Measurements from ENCODE around the gene GNPNAT1. TPM values are rescaled to one million over a fixed set of nuclear protein-coding genes. Genes with fewer than 3 reads are reported as not detected.

The GNPNAT1 gene
- total RNA-seq, 1 experiment from 2014 or later = 44.5 TPM

- ATAC-seq (no peak; the same call in 1 of the 2 replicates), DNase-seq (no peak)
- Histone ChIP-seq H3K9ac (ENCODE audit: low read length) (no peak overlapping the region), H3K4me1 (ENCODE audit: insufficient read depth, low read length) (peaks cover 12% of the 10 kb centered on the region), H3F3A (ENCODE audit: low read length, unreplicated experiment) (no peaks in the 10 kb centered on the region), H3K79me2 (ENCODE audit: low read length) (peaks cover 27% of the 10 kb centered on the region), H4K20me1 (ENCODE audit: low read length) (peaks cover 7% of the 10 kb centered on the region; the same call in 1 of the 2 replicates), H3K4me2 (ENCODE audit: low read length) (no peak overlapping the region), H3K36me3 (ENCODE audit: low read depth, low read length) (peaks cover 52% of the 10 kb centered on the region), H2AFZ (ENCODE audit: low read length) (no peak overlapping the region), H3K9me3 (ENCODE audit: low read length) (no peaks in the 10 kb centered on the region), H3K27me3 (ENCODE audit: low read length) (no peaks in the 10 kb centered on the region), H3K9me2 (replicated peaks; ENCODE audit: low read length) (no peaks in the 10 kb centered on the region), H3K27ac (ENCODE audit: low read length) (peak overlapping the region; percentile 10; the same call in 1 of the 2 replicates), H3K4me3 (ENCODE audit: low read length) (no peak overlapping the region)
- TF ChIP-seq CTCF (conservative IDR thresholded peaks at IDR 0.05; ENCODE audit: low read depth, low read length) (no peak), EZH2phosphoT487 (IDR thresholded peaks at IDR 0.05; ENCODE audit: borderline replicate concordance, low read length) (no peak), EZH2 (IDR thresholded peaks at IDR 0.05; ENCODE audit: low read length, unreplicated experiment) (no peak)
- ChIA-PET POLR2A (ENCODE audit: unreplicated experiment) (interaction anchor here (0.5 kb wide), 1 partner anchor 39 kb away, joined by 10 read pairs; no protein-coding TSS in a partner anchor), CTCF (no interaction called here)
- BruUV-seq (replicated peaks) = no TSS peak
- intact Hi-C loops (cut with micrococcal nuclease) = no loop called here
These were observed 9.8 kb downstream of the GNPNAT1 start for GRCh38 chr14:52781629-52782028.

DNA sequence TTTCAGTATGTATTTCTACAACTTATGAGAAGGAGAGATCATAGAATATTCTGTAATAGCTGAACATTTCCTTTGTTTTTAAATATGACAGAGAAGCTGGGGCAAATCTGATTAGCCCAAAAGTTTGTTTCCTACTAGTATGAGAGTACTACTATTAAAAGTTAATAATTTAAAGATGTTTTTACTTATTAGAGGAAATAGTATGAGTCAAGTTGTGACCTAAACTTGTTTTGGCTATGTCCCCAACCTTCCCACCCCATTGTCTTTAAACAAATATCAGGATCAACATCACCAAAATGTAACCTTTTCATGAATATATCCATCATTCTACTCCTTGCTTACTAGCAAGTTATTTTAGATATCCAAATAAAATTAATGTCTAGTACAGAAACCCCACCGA, 10.5 kb downstream of the GNPNAT1 start:
- Histone ChIP-seq H3K79me2 (ENCODE audit: low read length) (peaks cover 19% of the 10 kb centered on the region), H3K4me2 (ENCODE audit: low read length) (no peak overlapping the region), H3F3A (ENCODE audit: low read length, unreplicated experiment) (no peaks in the 10 kb centered on the region), H2AFZ (ENCODE audit: low read length) (no peak overlapping the region), H3K4me1 (ENCODE audit: insufficient read depth, low read length) (peaks cover 12% of the 10 kb centered on the region), H3K27ac (ENCODE audit: low read length) (peak overlapping the region; percentile 13; the same call in 1 of the 2 replicates), H4K20me1 (ENCODE audit: low read length) (peaks cover 7% of the 10 kb centered on the region; the same call in 1 of the 2 replicates), H3K9me3 (ENCODE audit: low read length) (no peaks in the 10 kb centered on the region), H3K9me2 (replicated peaks; ENCODE audit: low read length) (no peaks in the 10 kb centered on the region), H3K9ac (ENCODE audit: low read length) (no peak overlapping the region), H3K4me3 (ENCODE audit: low read length) (no peak overlapping the region), H3K36me3 (ENCODE audit: low read depth, low read length) (peaks cover 58% of the 10 kb centered on the region), H3K27me3 (ENCODE audit: low read length) (no peaks in the 10 kb centered on the region)
- ChIA-PET CTCF (no interaction called here), POLR2A (ENCODE audit: unreplicated experiment) (no interaction called here)
- DNase-seq (no peak), ATAC-seq (peak; percentile 49)
- TF ChIP-seq EZH2 (IDR thresholded peaks at IDR 0.05; ENCODE audit: low read length, unreplicated experiment) (no peak), EZH2phosphoT487 (IDR thresholded peaks at IDR 0.05; ENCODE audit: borderline replicate concordance, low read length) (no peak)
- intact Hi-C loops (cut with micrococcal nuclease) = no loop called here
- no TSS peak for BruUV-seq (replicated peaks)

DNA sequence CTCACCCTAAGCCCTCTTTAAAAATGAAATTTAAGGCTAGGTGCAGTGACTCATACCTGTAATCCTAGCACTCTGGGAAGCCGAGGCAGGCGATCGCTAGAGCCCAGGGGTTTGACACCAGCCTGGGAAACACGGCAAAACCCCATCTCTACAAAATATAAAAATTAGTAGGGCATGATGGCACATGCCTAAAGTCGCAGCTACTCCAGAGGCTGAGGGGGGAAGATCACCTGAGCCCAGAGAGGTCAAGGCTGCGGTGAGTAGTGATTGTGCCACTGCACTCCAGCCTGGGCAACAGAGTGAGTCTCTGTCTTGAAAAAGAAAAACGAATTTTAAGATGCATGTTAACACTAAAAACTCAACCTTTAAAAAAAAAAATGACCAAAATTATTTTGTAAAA, 12.7 kb downstream of the GNPNAT1 start:
- Histone ChIP-seq H3K27me3 (ENCODE audit: low read length) (no peaks in the 10 kb centered on the region), H4K20me1 (ENCODE audit: low read length) (peaks cover 7% of the 10 kb centered on the region; the same call in 1 of the 2 replicates), H3K4me1 (ENCODE audit: insufficient read depth, low read length) (peaks cover 12% of the 10 kb centered on the region), H3K79me2 (ENCODE audit: low read length) (peaks cover under 1% of the 10 kb centered on the region; the same call in 1 of the 2 replicates), H3K4me3 (ENCODE audit: low read length) (no peak overlapping the region), H2AFZ (ENCODE audit: low read length) (no peak overlapping the region), H3F3A (ENCODE audit: low read length, unreplicated experiment) (no peaks in the 10 kb centered on the region), H3K9me2 (replicated peaks; ENCODE audit: low read length) (no peaks in the 10 kb centered on the region), H3K9me3 (ENCODE audit: low read length) (no peaks in the 10 kb centered on the region), H3K27ac (ENCODE audit: low read length) (no peak overlapping the region), H3K36me3 (ENCODE audit: low read depth, low read length) (peaks cover 64% of the 10 kb centered on the region), H3K9ac (ENCODE audit: low read length) (no peak overlapping the region), H3K4me2 (ENCODE audit: low read length) (no peak overlapping the region)
- POLR2A ChIA-PET (ENCODE audit: unreplicated experiment) = interaction anchor here (0.7 kb wide), 2 partner anchors 37 to 1105 kb away, joined by 3 to 11 read pairs; no protein-coding TSS in a partner anchor
- BruUV-seq (replicated peaks) = no TSS peak
- CTCF ChIA-PET = no interaction called here
- ATAC-seq = peak; percentile 30; the same call in 1 of the 2 replicates
- intact Hi-C loops (cut with micrococcal nuclease) = no loop called here
- TF ChIP-seq EZH2phosphoT487 (IDR thresholded peaks at IDR 0.05; ENCODE audit: borderline replicate concordance, low read length) (no peak), CTCF (conservative IDR thresholded peaks at IDR 0.05; ENCODE audit: low read depth, low read length) (no peak)
- peak; percentile 19 for DNase-seq

Measured in PC-3 (cell line).